K562 (cell line): ENCODE data around the gene PLEKHA7. TPM values are rescaled to one million over a fixed set of nuclear protein-coding genes. Genes with fewer than 3 reads are reported as not detected.

Source experiments
- ATAC-seq: fragments of 200-7000 bp; cut with Tn5 transposase; 3 replicates; pipeline ENCODE4 v1.9.1; 2020; ENCODE audit warnings: moderate library complexity
- BruUV-seq: library from RNA; stranded (reverse); fragments of 400-500 nt; replicated peaks from 2 replicates; lab custom pipeline; 2021; lab: Mats Ljungman, UMichigan
- CTCF ChIA-PET: fragments of 300-600 bp; formaldehyde crosslinking; extraction: SDS; loops from one replicate; lab custom pipeline; 2021; ENCODE audit warnings: low intra/inter-chr PET ratio; lab: Yijun Ruan, JAX
- POLR2A ChIA-PET: fragments of 300-600, 350-650 bp; sonication (Branson Sonifier 250); formaldehyde crosslinking; extraction: SDS; loops from one replicate; lab custom pipeline; 2021; ENCODE audit warnings: antibody characterized with exemption, inconsistent platforms; lab: Yijun Ruan, JAX
- DNase-seq, 4 experiments: peaks; one replicate each; pipeline versions ENCODE4 v3.0.0 to v3.0.0-alpha.2; 2011 to 2018; ENCODE audit warnings: low spot score in 3 of 4, mixed read lengths in 3 of 4; ENCODE audit errors: extremely low read depth in 1 of 4
- FAIRE-seq: peaks from 2 replicates; lab custom pipeline; 2011; peaks lifted over from hg19 to GRCh38; lab: Jason Lieb, UNC
- H2AFZ ChIP-seq: 2 replicates; pipeline ENCODE4 v1.6.0; 2011; ENCODE audit warnings: low read depth, low read length, control low read depth, inconsistent platforms
- H3K27ac ChIP-seq: fragments of 200-600 bp; 3 replicates; pipeline ENCODE4 v1.8.0; 2011; ENCODE audit warnings: low read depth, mild to moderate bottlenecking, control low read depth, inconsistent platforms, low read length, moderate library complexity, mixed read lengths; ENCODE audit errors: extremely low read depth
- H3K27me3 ChIP-seq, 2 experiments: fragments of 300-600 bp in 1 of 2; 2 replicates in 1 of 2; 3 replicates in 1 of 2; pipeline versions ENCODE4 v1.6.0 to v1.8.0; 2011; ENCODE audit warnings: inconsistent platforms in 2 of 2, low read length in 2 of 2, mild to moderate bottlenecking in 1 of 2, mixed read lengths in 1 of 2, moderate library complexity in 1 of 2; ENCODE audit not compliant: control insufficient read depth in 2 of 2, insufficient read depth in 2 of 2
- H3K36me3 ChIP-seq: fragments of 300-600 bp; 3 replicates; pipeline ENCODE4 v1.8.0; 2011; ENCODE audit warnings: mild to moderate bottlenecking, low read length, inconsistent platforms; ENCODE audit not compliant: control insufficient read depth, insufficient read depth
- H3K4me1 ChIP-seq, 2 experiments: fragments of 200-600 bp in 1 of 2; replicated peaks in 1 of 2; 2 replicates in 1 of 2; 3 replicates in 1 of 2; pipeline versions ENCODE4 v1.5.1 to v1.8.0; 2011; ENCODE audit warnings: inconsistent platforms in 2 of 2, low read length in 2 of 2, mild to moderate bottlenecking in 1 of 2, mixed read lengths in 1 of 2, moderate library complexity in 1 of 2; ENCODE audit not compliant: control insufficient read depth in 2 of 2, insufficient read depth in 2 of 2
- H3K4me2 ChIP-seq: 2 replicates; pipeline ENCODE4 v1.6.1; 2011; ENCODE audit warnings: low read length, control low read depth, inconsistent platforms, mixed read lengths; ENCODE audit not compliant: insufficient read depth
- H3K4me3 ChIP-seq: fragments of 200-600 bp; sonication (generic), shearing (Covaris generic); 2 replicates; pipeline ENCODE4 v1.5.1; 2016; ENCODE audit warnings: control low read depth, inconsistent platforms
- H3K79me2 ChIP-seq: fragments of 200-600 bp; 3 replicates; pipeline ENCODE4 v1.8.0; 2011; ENCODE audit warnings: low read length, inconsistent platforms; ENCODE audit not compliant: control insufficient read depth, insufficient read depth
- H3K9ac ChIP-seq, 2 experiments: 2 replicates each; pipeline versions ENCODE4 v1.6.0 to v1.6.1; 2011; ENCODE audit warnings: low read depth in 2 of 2, low read length in 2 of 2, control low read depth in 1 of 2, inconsistent platforms in 1 of 2, mild to moderate bottlenecking in 1 of 2, mixed read lengths in 1 of 2; ENCODE audit not compliant: insufficient read depth in 1 of 2
- H3K9me1 ChIP-seq: one replicate; pipeline ENCODE4 v1.6.0; 2011; ENCODE audit warnings: inconsistent platforms, mild to moderate bottlenecking, low read length, moderate library complexity; ENCODE audit not compliant: control insufficient read depth, insufficient read depth
- H3K9me3 ChIP-seq: replicated peaks from 2 replicates; pipeline ENCODE4 v1.5.1; 2011; ENCODE audit warnings: low read depth, low read length, inconsistent platforms; ENCODE audit not compliant: control insufficient read depth, insufficient read depth
- H4K20me1 ChIP-seq: replicated peaks from 2 replicates; pipeline ENCODE4 v1.6.1; 2011; ENCODE audit warnings: low read length, inconsistent platforms, mixed read lengths; ENCODE audit not compliant: control insufficient read depth, insufficient read depth
- MECOM ChIP-seq: fragments of 250-450 bp; sonication (Bioruptor Pico); IDR thresholded peaks from 2 replicates; pipeline ENCODE4 v1.8.0; 2022; ENCODE audit warnings: inconsistent platforms
- MEF2A ChIP-seq: IDR thresholded peaks from 2 replicates; pipeline ENCODE4 v1.6.1; 2011; ENCODE audit warnings: low read depth, mild to moderate bottlenecking, low read length, moderate library complexity; ENCODE audit not compliant: control insufficient read depth
- NFIC ChIP-seq: fragments of 450-650 bp; IDR thresholded peaks from 2 replicates; pipeline ENCODE4 v1.6.1; 2017; ENCODE audit warnings: mild to moderate bottlenecking, inconsistent platforms
- POLR2H ChIP-seq: IDR thresholded peaks from 2 replicates; pipeline ENCODE4 v1.6.1; 2016; ENCODE audit warnings: missing genetic modification characterization, low read depth, mild to moderate bottlenecking, control low read depth, missing compliant biosample characterization, moderate library complexity
- ZBED1 ChIP-seq: IDR thresholded peaks from 2 replicates; pipeline ENCODE4 v1.6.1; 2014
- WGBS: fragments of 100-300 bp; shearing (Covaris generic); methylation state at CpG from one replicate; pipeline ENCODE4 v1.1.6; 2016; ENCODE audit warnings: low coverage, mixed read lengths; ENCODE audit not compliant: insufficient coverage; ENCODE audit errors: missing lambda C conversion rate; 5-methylcytosine and 5-hydroxymethylcytosine counted together
- in situ Hi-C: fragments of 300-500 bp; cut with MboI; formaldehyde crosslinking; loops from 4 replicates; pipeline ENCODE4 v1.15.0; 2018; ENCODE audit warnings: inconsistent platforms, mixed read lengths
- intact Hi-C: fragments of 100-400 bp; cut with micrococcal nuclease; formaldehyde crosslinking; loops from 2 replicates; pipeline ENCODE4 v1.14.2; 2022
- polyA plus RNA-seq, 8 experiments: library from polyadenylated mRNA; depleted of rRNA in 4 of 8; stranded (reverse) in 5 of 8; unstranded in 3 of 8; fragments of >200 nt; fragmentation: Nextera tagmentation in 2 of 8; fragmentation: Illumina TruSeq in 1 of 8; extraction: Ambion mirVana in 2 of 8; extraction: Trizol in 1 of 8; gene quantifications; 2 replicates each; pipeline versions ENCODE4 v1.2.1 to v1.2.3, GENCODE V29; 2011 to 2014; ENCODE audit warnings: inconsistent platforms in 1 of 8, missing spikeins in 1 of 8
- total RNA-seq, 7 experiments: library from RNA; depleted of rRNA in 6 of 7; stranded (reverse); fragments of >200 nt in 6 of 7; fragmentation: Illumina TruSeq in 2 of 7; extraction: Trizol in 2 of 7; gene quantifications; 2 replicates each; pipeline versions ENCODE4 v1.2.1 to v1.2.3, GENCODE V29; 2011 to 2021; ENCODE audit warnings: low replicate concordance in 1 of 7

The PLEKHA7 gene
- total and polyA plus RNA-seq, 9 of the 15 experiments (the other 6 are each of a cell fraction or from before 2014, with no cell fraction given): 0.06 to 0.77 (median 0.20) TPM; not detected in 1

- no peaks in the 10 kb centered on the region for H3K9me1 ChIP-seq
- no peaks in the 10 kb centered on the region for H3K36me3 ChIP-seq
- in situ Hi-C loops (no loop called here), intact Hi-C loops (no loop called here)
- BruUV-seq: no TSS peak
- H3K4me2 ChIP-seq: no peak overlapping the region
- ATAC-seq (no peak), FAIRE-seq (no peak), DNase-seq (no peak)
- no peak overlapping the region for H2AFZ ChIP-seq
- 0% methylated on average over 3 of the region's 3 CpGs for WGBS
- no peaks in the 10 kb centered on the region for H3K9me3 ChIP-seq
- ChIA-PET POLR2A (interaction anchor here (0.6 kb wide), 1 partner anchor 39 kb away, joined by 4 read pairs; no protein-coding TSS in a partner anchor), CTCF (no interaction called here)
- TF ChIP-seq NFIC (peak; percentile 35; the same call in 1 of the 2 replicates), ZBED1 (no peak)
- H3K4me3 ChIP-seq: no peak overlapping the region
- H3K27me3 ChIP-seq: peaks cover 20 to 35% of the 10 kb centered on the region in 2 experiments; a peak in 4 of 5 replicates
- H3K4me1 ChIP-seq: no peaks in the 10 kb centered on the region
- no peak overlapping the region for H3K9ac ChIP-seq
- no peaks in the 10 kb centered on the region for H4K20me1 ChIP-seq
- H3K27ac ChIP-seq: no peak overlapping the region
- no peaks in the 10 kb centered on the region for H3K79me2 ChIP-seq
These were observed 101.5 kb downstream of the PLEKHA7 start for GRCh38 chr11:16912692-16913111.

- Histone ChIP-seq H4K20me1 (no peaks in the 10 kb centered on the region), H3K4me2 (no peak overlapping the region), H3K4me1 (no peaks in the 10 kb centered on the region), H3K4me3 (no peak overlapping the region), H3K36me3 (no peaks in the 10 kb centered on the region), H3K27ac (no peak overlapping the region), H2AFZ (no peak overlapping the region), H3K27me3 (peaks cover 15 to 34% of the 10 kb centered on the region in 2 experiments; a peak in 4 of 5 replicates), H3K79me2 (no peaks in the 10 kb centered on the region), H3K9ac (no peak overlapping the region), H3K9me3 (no peaks in the 10 kb centered on the region), H3K9me1 (no peaks in the 10 kb centered on the region)
- intact Hi-C loops (no loop called here), in situ Hi-C loops (no loop called here)
- 2% methylated on average over 4 of the region's 4 CpGs for WGBS
- ChIA-PET POLR2A (interaction anchor here (0.6 kb wide), 1 partner anchor 10 kb away, joined by 3 read pairs; no protein-coding TSS in a partner anchor), CTCF (no interaction called here)
- no peak for TF ChIP-seq MEF2A
- TF ChIP-seq POLR2H (tag): no peak
- no peak for TF ChIP-seq MECOM
- FAIRE-seq: no peak
- BruUV-seq: no TSS peak
- no peak for DNase-seq
- no peak for ATAC-seq
These were observed 102.6 kb downstream of the PLEKHA7 start for GRCh38 chr11:16911658-16912057.
